TTC549 (cell line): ENCODE data around the gene ELF3.
"Not testable (repeated sequence)": the region's sequence is repeated elsewhere in the genome, so short reads cannot be mapped to it uniquely, and the experiment has no call there.

ENCODE experiments used
- FAIRE-seq: peaks from 2 replicates; lab custom pipeline; 2012; peaks lifted over from hg19 to GRCh38; lab: Jason Lieb, UNC

The ELF3 gene

GRCh38 chr1:202034683-202035462, 24.5 kb downstream of the ELF3 start:
- no peak for FAIRE-seq

GRCh38 chr1:202036595-202037387, 26.4 kb downstream of the ELF3 start:
- no peak for FAIRE-seq

DNA sequence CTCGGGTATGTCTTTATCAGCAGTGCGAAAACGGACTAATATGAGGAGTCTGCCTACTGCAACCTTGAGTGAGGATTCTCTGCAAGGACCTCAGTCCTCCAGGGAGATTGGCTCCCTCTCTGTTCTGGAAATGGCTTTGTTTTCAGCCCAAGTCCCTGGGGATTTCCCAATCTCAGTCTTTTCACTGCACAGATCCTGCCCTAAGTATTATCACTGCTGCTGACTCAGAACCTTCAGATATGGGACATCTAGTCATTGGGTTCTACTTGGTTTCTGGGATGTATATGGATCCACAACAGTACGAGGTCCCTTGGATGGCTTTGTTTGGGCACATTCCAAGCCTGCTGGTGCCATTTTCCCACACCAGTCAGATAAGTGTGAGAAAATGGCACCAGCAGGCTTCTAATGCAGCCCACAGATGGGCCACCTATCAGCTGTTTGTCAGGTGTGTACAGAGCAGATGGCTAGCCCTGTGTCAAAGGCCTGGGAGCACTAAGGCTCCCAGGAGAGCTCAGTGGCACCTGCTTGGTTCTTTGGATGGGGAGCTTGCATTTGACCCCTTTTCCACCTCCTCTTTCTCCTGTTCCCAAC, 27.4 kb downstream of the ELF3 start:
- FAIRE-seq: no peak

DNA sequence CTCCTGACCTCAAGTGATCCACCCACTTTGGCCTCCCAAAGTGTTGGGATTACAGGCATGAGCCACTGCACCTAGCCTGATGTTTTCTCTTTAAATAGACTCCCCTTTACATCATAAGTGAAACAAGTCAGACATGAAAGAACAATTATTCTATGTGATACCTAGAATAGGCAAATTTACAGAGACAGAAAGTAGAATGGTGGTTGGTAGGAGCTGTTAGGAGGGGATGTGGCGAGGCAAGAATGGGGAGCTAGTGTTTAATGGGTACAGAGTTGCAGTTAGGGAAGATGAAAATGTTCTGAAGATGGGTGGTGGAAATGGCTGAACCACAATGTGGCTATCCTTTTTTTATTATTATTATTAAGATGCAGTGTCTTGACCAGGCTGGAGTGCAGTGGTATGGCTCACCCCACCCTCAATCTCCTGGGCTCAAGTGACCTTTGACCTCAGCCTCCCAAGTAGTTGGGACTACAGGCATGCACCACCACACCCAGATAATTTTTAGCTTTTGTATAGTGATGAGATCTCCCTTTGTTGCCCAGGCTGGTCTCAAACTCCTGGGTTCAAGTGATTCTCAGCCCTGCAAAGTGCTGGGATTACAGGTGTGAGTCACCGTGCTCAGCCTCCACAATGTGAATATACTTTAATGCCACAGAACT, 28.4 kb downstream of the ELF3 start:
- FAIRE-seq: no peak

GRCh38 chr1:202045705-202046104, 35.3 kb downstream of the ELF3 start:
- FAIRE-seq: no peak

DNA sequence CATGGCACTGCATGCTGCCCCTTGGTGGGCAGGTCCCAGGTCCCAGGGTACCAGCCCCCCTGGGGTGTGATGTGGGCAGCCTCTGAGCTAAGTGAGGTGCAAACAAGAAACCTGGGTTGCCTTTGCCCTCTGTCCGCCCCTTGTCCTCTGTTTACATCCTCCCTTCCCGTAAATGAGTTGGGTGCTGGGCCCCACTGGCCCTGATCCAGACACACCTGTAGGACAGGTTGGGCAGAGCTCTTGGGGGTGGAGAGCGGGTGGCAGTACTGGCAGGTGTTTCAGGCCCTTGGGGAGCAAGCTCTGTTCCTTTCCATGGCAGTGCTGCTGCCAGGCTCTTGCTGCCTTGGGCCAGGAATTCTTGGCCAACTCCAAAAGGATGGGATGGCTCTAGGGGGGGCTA, 35.8 kb downstream of the ELF3 start:
- no peak for FAIRE-seq

- FAIRE-seq: no peak
Measured at GRCh38 chr1:202046748-202047708, 36.6 kb downstream of the ELF3 start.

- no peak for FAIRE-seq
Measured at GRCh38 chr1:202047977-202048376, 37.6 kb downstream of the ELF3 start.

GRCh38 chr1:202049129-202049528, 38.7 kb downstream of the ELF3 start:
- no peak for FAIRE-seq

GRCh38 chr1:202054094-202054493, 43.7 kb downstream of the ELF3 start:
- no peak for FAIRE-seq

DNA sequence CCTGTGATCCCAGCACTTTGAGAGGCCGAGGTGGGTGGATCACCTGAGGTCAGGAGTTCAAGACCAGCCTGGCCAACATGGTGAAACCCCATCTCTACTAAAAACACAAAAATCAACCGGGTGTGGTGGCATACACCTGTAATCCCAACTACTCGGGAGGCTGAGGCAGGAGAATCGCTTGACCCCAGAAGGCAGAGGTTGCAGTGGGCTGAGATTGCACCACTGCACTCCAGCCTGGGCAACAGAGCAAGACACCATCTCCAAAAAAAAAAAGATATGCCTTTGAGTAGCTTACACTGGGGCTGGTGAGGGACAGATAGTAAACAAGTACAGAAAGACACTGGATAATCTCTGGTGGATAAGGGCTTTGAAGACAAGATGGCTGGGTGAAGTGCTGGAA, 44.3 kb downstream of the ELF3 start:
- FAIRE-seq: not testable (repeated sequence)

GRCh38 chr1:202056644-202057334, 46.4 kb downstream of the ELF3 start:
- FAIRE-seq: no peak

DNA sequence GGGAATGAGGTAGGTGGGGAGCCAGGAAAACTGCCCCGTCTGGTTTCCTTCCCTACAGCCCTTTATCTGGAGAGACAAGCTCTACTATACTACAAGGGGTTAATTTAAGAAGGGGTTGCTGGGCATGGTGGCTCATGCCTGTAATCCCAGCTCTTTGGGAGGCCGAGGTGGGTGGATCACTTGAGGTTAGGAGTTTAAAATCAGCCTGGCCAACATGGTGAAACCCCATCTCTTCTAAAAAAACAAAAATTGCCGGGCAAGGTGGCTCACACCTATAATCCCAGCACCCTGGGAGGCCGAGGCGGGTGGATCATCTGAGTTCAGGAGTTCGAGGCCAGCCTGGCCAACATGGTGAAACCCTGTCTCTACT, 46.9 kb downstream of the ELF3 start:
- not testable (repeated sequence) for FAIRE-seq

- FAIRE-seq: no peak
Measured at GRCh38 chr1:202058001-202058908, 47.9 kb downstream of the ELF3 start.

DNA sequence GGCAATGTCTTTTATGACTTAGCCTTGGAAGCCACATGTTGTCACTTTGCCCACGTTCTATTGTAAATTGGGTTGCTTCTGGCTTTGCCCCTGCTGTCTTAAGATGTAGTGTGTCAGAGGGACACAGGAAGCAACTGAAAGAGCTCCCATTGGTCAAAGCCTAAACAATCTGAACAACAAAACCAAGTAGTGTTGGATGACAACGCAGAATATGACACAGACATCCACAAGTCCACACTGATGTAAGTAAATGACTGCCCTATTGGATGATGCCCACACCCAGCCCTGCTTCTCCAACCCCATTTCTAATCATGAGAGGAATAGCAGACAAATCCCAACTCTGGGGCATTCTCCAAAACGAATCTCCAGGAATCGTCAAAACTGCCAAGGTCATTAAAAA, 50.7 kb downstream of the ELF3 start:
- FAIRE-seq: no peak

GRCh38 chr1:202061787-202062186, 51.4 kb downstream of the ELF3 start:
- FAIRE-seq: not testable (repeated sequence)

GRCh38 chr1:202062636-202063035, 52.2 kb downstream of the ELF3 start:
- FAIRE-seq: not testable (repeated sequence)

DNA sequence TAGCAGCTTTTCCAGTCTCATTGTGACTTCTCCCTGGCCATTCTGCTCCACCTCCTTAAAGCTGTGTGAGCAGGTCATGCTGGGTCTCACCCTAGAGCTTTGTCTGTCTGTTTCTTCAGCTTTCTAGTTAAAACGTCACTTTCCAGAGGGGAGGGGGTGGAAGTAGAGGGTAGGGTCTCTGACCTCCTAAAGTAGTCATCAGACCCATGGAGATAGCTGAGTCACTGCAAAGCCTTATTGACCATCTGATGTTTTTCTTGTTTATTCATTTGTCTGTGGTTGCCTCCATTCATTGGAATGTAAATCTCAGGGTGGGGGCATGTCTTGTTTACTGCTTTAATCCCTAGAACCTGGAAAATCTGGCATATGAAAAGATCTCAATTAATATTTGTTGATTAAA, 52.7 kb downstream of the ELF3 start:
- FAIRE-seq: no peak

DNA sequence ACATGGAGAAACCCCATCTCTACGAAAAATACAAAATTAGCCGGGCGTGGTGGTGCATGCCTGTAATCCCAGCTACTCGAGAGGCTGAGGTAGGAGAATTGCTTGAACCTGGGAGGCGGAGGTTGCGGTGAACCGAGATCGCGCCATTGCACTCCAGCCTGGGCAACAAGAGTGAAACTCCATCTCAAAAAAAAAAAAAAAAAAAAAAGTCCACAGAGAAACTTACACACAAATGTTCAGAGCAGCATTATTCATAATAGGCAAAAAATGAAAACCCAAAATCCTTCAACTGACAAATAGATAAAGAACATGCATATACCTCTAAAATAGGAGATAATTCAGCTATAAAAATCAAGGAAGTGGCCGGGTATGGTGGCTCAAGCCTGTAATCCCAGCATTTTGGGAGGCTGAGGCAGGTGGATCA, 54.5 kb downstream of the ELF3 start:
- not testable (repeated sequence) for FAIRE-seq
